ENCODE data around the gene UCP2.
"Not testable (repeated sequence)": the region's sequence is repeated elsewhere in the genome, so short reads cannot be mapped to it uniquely, and the experiment has no call there.

Gene UCP2

GRCh38 chr11:73991471-73992006 lies 8.9 kb upstream of the UCP2 start:
- DNase-seq (ENCODE audit: low read depth), result no peak

- no peak for DNase-seq (ENCODE audit: low read depth)
Observed at GRCh38 chr11:73990730-73991129, 8.1 kb upstream of the UCP2 start.

GRCh38 chr11:73989156-73989555 lies 6.5 kb upstream of the UCP2 start:
- no peak for DNase-seq (ENCODE audit: low read depth)

- no peak for DNase-seq (ENCODE audit: low read depth)
Observed at GRCh38 chr11:73988227-73988626, 5.6 kb upstream of the UCP2 start.

- DNase-seq (ENCODE audit: low read depth), result not testable (repeated sequence)
Observed at GRCh38 chr11:73985661-73986060, 3.0 kb upstream of the UCP2 start.

- DNase-seq (ENCODE audit: low read depth), result no peak
Observed at GRCh38 chr11:73983741-73984538, 1.3 kb upstream of the UCP2 start.

- DNase-seq (ENCODE audit: low read depth), result peak; percentile 53
Observed at GRCh38 chr11:73982990-73983740, 522 bp upstream of the UCP2 start.

GRCh38 chr11:73981051-73981805 lies 1.4 kb downstream of the UCP2 start:
- DNase-seq (ENCODE audit: low read depth), result no peak

GRCh38 chr11:73980001-73980961 lies 2.4 kb downstream of the UCP2 start:
- no peak for DNase-seq (ENCODE audit: low read depth)

GRCh38 chr11:73978576-73979086 lies 4.0 kb downstream of the UCP2 start:
- DNase-seq (ENCODE audit: low read depth), result no peak

GRCh38 chr11:73977856-73978519 lies 4.7 kb downstream of the UCP2 start:
- no peak for DNase-seq (ENCODE audit: low read depth)

GRCh38 chr11:73976451-73977151 lies 6.0 kb downstream of the UCP2 start:
- no peak for DNase-seq (ENCODE audit: low read depth)

GRCh38 chr11:73975479-73975757 lies 7.2 kb downstream of the UCP2 start:
- no peak for DNase-seq (ENCODE audit: low read depth)

- no peak for DNase-seq (ENCODE audit: low read depth)
Observed at GRCh38 chr11:73974604-73975478, 7.8 kb downstream of the UCP2 start.

GRCh38 chr11:73972620-73973449 lies 9.8 kb downstream of the UCP2 start:
- no peak for DNase-seq (ENCODE audit: low read depth)

- DNase-seq (ENCODE audit: low read depth), result no peak
Observed at GRCh38 chr11:73972187-73972586, 10.5 kb downstream of the UCP2 start.

- no peak for DNase-seq (ENCODE audit: low read depth)
Observed at GRCh38 chr11:73971175-73971719, 11.4 kb downstream of the UCP2 start.
